Tibial nerve (tissue), 4 donors: ENCODE results near the gene PLEKHO1. TPM values are rescaled to one million over a fixed set of nuclear protein-coding genes. Genes with fewer than 3 reads are reported as not detected.
A peak's percentile ranks its signal among the peaks of the same experiment; 100 is the strongest.
"Not testable (repeated sequence)": the region's sequence is repeated elsewhere in the genome, so short reads cannot be mapped to it uniquely, and the experiment has no call there.

Experiments used
- DNase-seq, 2 donors: peaks; one replicate each; pipeline ENCODE4 v3.0.0-alpha.2; 2019; ENCODE audit warnings: low spot score in 2 of 2
- H3K27ac ChIP-seq, 4 donors: fragments of 200-600 bp; sonication (generic) in 3 of 4; one replicate each; pipeline ENCODE4 v1.5.1; 2017 to 2019; ENCODE audit warnings: mild to moderate bottlenecking in 1 of 4
- H3K27me3 ChIP-seq, 2 donors: fragments of 200-600 bp; sonication (generic) in 1 of 2; one replicate each; pipeline versions ENCODE4 v1.5.1 to v1.6.0; 2017 to 2019
- H3K36me3 ChIP-seq, 3 donors: fragments of 200-600 bp; sonication (generic); one replicate each; pipeline ENCODE4 v1.5.1; 2018 to 2019
- H3K4me1 ChIP-seq, 4 donors: fragments of 200-600 bp; sonication (generic) in 3 of 4; one replicate each; pipeline ENCODE4 v1.5.1; 2017 to 2019
- H3K4me3 ChIP-seq, 4 donors: fragments of 200-600 bp; sonication (generic) in 3 of 4; one replicate each; pipeline ENCODE4 v1.5.1; 2017 to 2019; ENCODE audit warnings: mild to moderate bottlenecking in 1 of 4, moderate library complexity in 1 of 4
- H3K9me3 ChIP-seq, 4 donors: fragments of 200-600 bp; sonication (generic) in 3 of 4; one replicate each; pipeline ENCODE4 v1.5.1; 2017 to 2019
- CTCF ChIP-seq, 5 experiments: fragments of 200-600 bp in 3 of 5; fragments of 450-650 bp in 2 of 5; sonication (generic) in 3 of 5; IDR thresholded peaks; one replicate each; pipeline ENCODE4 v1.5.1; 2016 to 2019; ENCODE audit warnings: antibody characterized with exemption in 5 of 5, mild to moderate bottlenecking in 3 of 5, moderate library complexity in 2 of 5
- EP300 ChIP-seq, 2 donors: sonication (generic); formaldehyde crosslinking; IDR thresholded peaks; one replicate each; pipeline ENCODE4 v1.6.1; 2017; ENCODE audit warnings: antibody characterized with exemption in 2 of 2, mild to moderate bottlenecking in 1 of 2
- POLR2A ChIP-seq, 2 donors: fragments of 450-650 bp; IDR thresholded peaks; one replicate each; pipeline ENCODE4 v1.6.1; 2017; ENCODE audit warnings: antibody characterized with exemption in 2 of 2, mild to moderate bottlenecking in 2 of 2, moderate library complexity in 2 of 2
- WGBS, 2 donors: methylation state at CpG; one replicate each; pipeline ENCODE4 v1.1.5; 2018; 5-methylcytosine and 5-hydroxymethylcytosine counted together
- total RNA-seq, 4 donors: library from RNA; depleted of rRNA; stranded (reverse); fragments of >200 nt; gene quantifications; one replicate each; pipeline ENCODE4 v1.1.0, GENCODE V29; 2016

PLEKHO1 gene
- total RNA-seq, 4 donors from 2014 or later, result 37.8 to 55.2 (median 39.9) TPM

DNA sequence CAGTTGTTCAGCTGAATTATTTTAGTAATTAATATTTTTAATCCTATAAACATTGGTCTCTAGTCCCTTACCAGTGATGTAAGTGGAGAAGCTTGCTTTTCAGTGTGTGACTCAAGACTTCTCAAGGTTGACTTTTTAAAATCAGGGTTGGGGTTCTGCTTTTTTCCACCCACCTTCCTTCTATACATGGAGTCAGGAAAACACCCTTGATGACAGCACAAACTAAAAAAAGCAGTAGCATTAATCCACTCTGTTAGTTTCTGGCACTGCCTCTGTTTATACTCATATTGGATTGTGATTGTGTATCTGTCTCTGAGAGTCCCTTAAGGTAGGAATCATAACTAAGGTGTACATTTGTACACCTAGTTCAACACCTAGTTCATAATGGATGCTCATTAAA is 8.3 kb upstream of the PLEKHO1 start:
- H3K9me3 ChIP-seq, result no peaks in the 10 kb centered on the region
- H3K4me3 ChIP-seq, result no peak overlapping the region
- no peak for TF ChIP-seq CTCF (IDR thresholded peaks at IDR 0.05)
- no peak for TF ChIP-seq POLR2A (IDR thresholded peaks at IDR 0.05)
- no peak for TF ChIP-seq EP300 (IDR thresholded peaks at IDR 0.05)
- no peak overlapping the region for H3K27ac ChIP-seq
- peaks cover 0 to 5% (median 0%) of the 10 kb centered on the region in 3 donors for H3K36me3 ChIP-seq
- H3K4me1 ChIP-seq, result no peaks in the 10 kb centered on the region
- H3K27me3 ChIP-seq, result no peaks in the 10 kb centered on the region
- DNase-seq, result no peak

- H3K4me1 ChIP-seq, result no peaks in the 10 kb centered on the region
- H3K4me3 ChIP-seq, result no peak overlapping the region
- DNase-seq, result no peak
- peaks cover 0 to 5% (median 0%) of the 10 kb centered on the region in 3 donors for H3K36me3 ChIP-seq
- H3K27ac ChIP-seq, result peak overlapping the region in 1 of 4 donors; percentile 3
- H3K9me3 ChIP-seq, result no peaks in the 10 kb centered on the region
- H3K27me3 ChIP-seq, result no peaks in the 10 kb centered on the region
- TF ChIP-seq EP300 (IDR thresholded peaks at IDR 0.05) (no peak), CTCF (IDR thresholded peaks at IDR 0.05) (no peak)
Measured at GRCh38 chr1:150142083-150142482, 7.6 kb upstream of the PLEKHO1 start.

DNA sequence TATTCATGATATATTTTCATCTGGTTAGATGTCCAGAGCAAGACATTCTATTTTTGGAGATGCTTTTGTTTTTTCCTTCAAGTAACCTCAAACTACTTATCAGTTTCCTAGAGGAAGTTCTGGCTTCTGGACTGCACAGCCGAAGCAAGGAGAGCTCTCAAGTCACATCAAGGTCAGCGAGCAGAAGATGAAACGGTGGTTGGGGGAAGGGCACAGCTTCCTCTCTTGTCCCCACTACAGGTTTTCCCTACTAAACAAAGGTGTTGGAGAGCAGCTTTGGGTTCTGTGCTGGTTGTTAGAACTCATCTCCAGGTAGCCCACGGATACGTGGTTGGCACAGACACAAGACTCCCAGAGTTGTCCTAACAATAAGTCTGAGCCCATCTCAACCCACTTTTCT is 5.1 kb upstream of the PLEKHO1 start:
- WGBS, 2 donors, result 61 to 72% methylated on average over 5 of the region's 5 CpGs
- no peak for DNase-seq
- TF ChIP-seq CTCF (IDR thresholded peaks at IDR 0.05) (no peak), EP300 (IDR thresholded peaks at IDR 0.05) (no peak), POLR2A (IDR thresholded peaks at IDR 0.05) (no peak)
- Histone ChIP-seq H3K27ac (no peak overlapping the region), H3K36me3 (peaks cover 0 to 2% (median 0%) of the 10 kb centered on the region in 3 donors), H3K4me1 (peaks cover 0 to 12% (median 4%) of the 10 kb centered on the region in 4 donors), H3K27me3 (no peaks in the 10 kb centered on the region), H3K9me3 (no peaks in the 10 kb centered on the region), H3K4me3 (no peak overlapping the region)

GRCh38 chr1:150146016-150146415 is 3.7 kb upstream of the PLEKHO1 start:
- H3K27ac ChIP-seq, DNase-seq: not testable (repeated sequence)
- 80 to 83% methylated on average over 5 of the region's 5 CpGs for WGBS, 2 donors

DNA sequence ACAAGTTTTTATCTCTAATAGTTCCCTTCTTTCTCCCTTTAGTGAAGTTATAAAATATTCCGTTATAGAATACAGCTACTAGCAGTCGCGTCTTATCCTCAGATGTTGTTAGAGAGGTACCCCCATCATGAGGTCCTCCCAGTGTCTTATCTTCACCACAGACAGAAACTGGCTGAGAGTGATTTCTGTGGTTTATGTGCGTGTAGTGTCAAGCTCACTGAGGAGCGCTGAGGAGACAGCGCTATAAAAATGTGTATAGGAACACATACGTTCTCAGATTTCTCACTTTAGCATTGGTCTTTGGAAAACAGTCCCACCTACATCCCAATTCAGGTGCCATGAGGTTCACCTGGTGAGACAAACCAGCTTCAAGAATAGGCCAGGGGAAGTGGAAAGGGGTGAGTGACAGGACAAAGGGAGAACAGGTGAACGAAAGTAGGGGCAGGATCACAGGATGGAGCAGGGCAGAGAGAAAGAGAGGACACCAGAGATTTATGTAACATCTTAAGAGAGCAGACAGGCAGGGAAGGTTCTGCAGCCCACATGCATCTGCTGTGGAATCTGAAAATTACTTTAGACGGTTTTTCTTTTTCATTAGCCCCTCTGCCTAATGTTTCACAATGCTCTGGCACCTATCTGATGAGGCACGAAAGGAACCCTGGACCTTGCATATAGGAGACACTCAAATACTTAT is 2.7 kb upstream of the PLEKHO1 start:
- DNase-seq, result no peak
- Histone ChIP-seq H3K4me3 (no peak overlapping the region), H3K36me3 (no peaks in the 10 kb centered on the region), H3K9me3 (no peaks in the 10 kb centered on the region), H3K4me1 (peaks cover 0 to 26% (median 7%) of the 10 kb centered on the region in 4 donors), H3K27ac (no peak overlapping the region), H3K27me3 (no peaks in the 10 kb centered on the region)
- WGBS, 2 donors, result 83% methylated on average over 10 of the region's 10 CpGs
- TF ChIP-seq CTCF (IDR thresholded peaks at IDR 0.05) (no peak), EP300 (IDR thresholded peaks at IDR 0.05) (no peak), POLR2A (IDR thresholded peaks at IDR 0.05) (no peak)

More at GRCh38 chr1:150146016-150146415, 3.7 kb upstream of the PLEKHO1 start:
- not testable (repeated sequence) for H3K27me3 ChIP-seq, H3K4me3 ChIP-seq, H3K36me3 ChIP-seq, H3K9me3 ChIP-seq
- peaks cover 0 to 16% (median 4%) of the 10 kb centered on the region in 4 donors for H3K4me1 ChIP-seq
